H1 (cell line): ENCODE results near the gene ADIPOR1. TPM values are rescaled to one million over a fixed set of nuclear protein-coding genes. Genes with fewer than 3 reads are reported as not detected.

Experiments used
- CTCF ChIA-PET: fragments of 300-600 bp; sonication (Branson Sonifier 250); formaldehyde crosslinking; loops from one replicate; lab custom pipeline; 2021; ENCODE audit not compliant: partially characterized antibody; lab: Charles Lee
- POLR2A ChIA-PET: fragments of 300-600 bp; sonication (Branson Sonifier 250); formaldehyde crosslinking; loops from one replicate; lab custom pipeline; 2021; ENCODE audit warnings: inconsistent platforms; ENCODE audit not compliant: partially characterized antibody; lab: Charles Lee
- DNase-seq, 2 experiments: peaks; one replicate each; pipeline versions ENCODE4 v3.0.0 to v3.0.0-alpha.2; 2010 to 2022; ENCODE audit warnings: low spot score in 2 of 2, low read depth in 1 of 2, mixed read lengths in 1 of 2
- FAIRE-seq: peaks from 2 replicates; lab custom pipeline; 2011; peaks lifted over from hg19 to GRCh38; lab: Jason Lieb, UNC
- H2AFZ ChIP-seq: 2 replicates; pipeline ENCODE4 v1.8.1; 2012; ENCODE audit warnings: low read length, inconsistent platforms
- H2AK5ac ChIP-seq: 2 replicates; pipeline ENCODE4 v1.6.1; 2013; ENCODE audit warnings: low read depth, low read length
- H2BK120ac ChIP-seq: replicated peaks from 2 replicates; pipeline ENCODE3; 2013; ENCODE audit warnings: low read depth, low read length, inconsistent platforms
- H2BK12ac ChIP-seq: 2 replicates; pipeline ENCODE4 v1.6.1; 2013; ENCODE audit warnings: low read depth, low read length
- H2BK15ac ChIP-seq: 2 replicates; pipeline ENCODE4 v1.6.1; 2013; ENCODE audit warnings: low read length
- H2BK20ac ChIP-seq: 2 replicates; pipeline ENCODE4 v1.6.1; 2013; ENCODE audit warnings: low read length
- H2BK5ac ChIP-seq: 2 replicates; pipeline ENCODE4 v1.6.1; 2013; ENCODE audit warnings: low read depth, low read length
- H3K14ac ChIP-seq: 2 replicates; pipeline ENCODE4 v1.6.1; 2013; ENCODE audit warnings: inconsistent platforms; ENCODE audit not compliant: insufficient read length
- H3K18ac ChIP-seq: 2 replicates; pipeline ENCODE4 v1.6.1; 2013; ENCODE audit warnings: low read length; ENCODE audit errors: extremely low read depth
- H3K23ac ChIP-seq: 2 replicates; pipeline ENCODE4 v1.6.1; 2013; ENCODE audit warnings: inconsistent platforms; ENCODE audit not compliant: insufficient read length
- H3K23me2 ChIP-seq: 2 replicates; pipeline ENCODE4 v1.6.1; 2013; ENCODE audit warnings: low read depth, low read length
- H3K27ac ChIP-seq: 2 replicates; pipeline ENCODE4 v1.6.1; 2011; ENCODE audit warnings: low read depth, low read length, inconsistent platforms
- H3K27me3 ChIP-seq, 4 experiments: replicated peaks in 1 of 4; 1 replicate in 1 of 4; 2 replicates in 3 of 4; pipeline versions ENCODE4 v1.6.1 to v1.8.1; 2011 to 2013; ENCODE audit warnings: low read length in 3 of 4, mild to moderate bottlenecking in 3 of 4, inconsistent platforms in 2 of 4, mixed read lengths in 2 of 4, moderate library complexity in 1 of 4; ENCODE audit not compliant: control insufficient read depth in 3 of 4, insufficient read depth in 3 of 4; ENCODE audit errors: extremely low read depth in 1 of 4
- H3K36me3 ChIP-seq, 4 experiments: 2 replicates each; pipeline versions ENCODE4 v1.6.1 to v1.8.1; 2011 to 2013; ENCODE audit warnings: mild to moderate bottlenecking in 4 of 4, low read length in 3 of 4, moderate library complexity in 2 of 4, control low read depth in 1 of 4, inconsistent platforms in 1 of 4; ENCODE audit not compliant: insufficient read depth in 4 of 4, control insufficient read depth in 2 of 4
- H3K4ac ChIP-seq: replicated peaks from 2 replicates; pipeline ENCODE3; 2013; ENCODE audit warnings: low read length, low read depth, mixed read lengths, inconsistent platforms; ENCODE audit not compliant: insufficient read length
- H3K4me1 ChIP-seq, 4 experiments: replicated peaks in 1 of 4; 1 replicate in 1 of 4; 2 replicates in 3 of 4; pipeline versions ENCODE4 v1.6.1 to v1.8.1; 2011 to 2013; ENCODE audit warnings: low read length in 3 of 4, inconsistent platforms in 2 of 4, mixed read lengths in 1 of 4; ENCODE audit not compliant: insufficient read depth in 4 of 4, control insufficient read depth in 3 of 4
- H3K4me2 ChIP-seq, 2 experiments: 2 replicates each; pipeline versions ENCODE4 v1.6.1 to v1.8.1; 2011 to 2013; ENCODE audit warnings: low read depth in 2 of 2, low read length in 2 of 2, control low read depth in 1 of 2, inconsistent platforms in 1 of 2, mild to moderate bottlenecking in 1 of 2; ENCODE audit not compliant: insufficient read depth in 1 of 2
- H3K4me3 ChIP-seq, 4 experiments: fragments of 200-600, 300-600 bp in 1 of 4; sonication (generic), shearing (Covaris generic), sonication (Bioruptor Twin) in 1 of 4; 2 replicates each; pipeline versions ENCODE4 v1.5.1 to v1.8.1; 2011 to 2016; ENCODE audit warnings: low read length in 4 of 4, low read depth in 3 of 4, control low read depth in 2 of 4, inconsistent platforms in 2 of 4, mild to moderate bottlenecking in 2 of 4, mixed read lengths in 1 of 4, moderate library complexity in 1 of 4; ENCODE audit not compliant: insufficient read depth in 2 of 4; ENCODE audit errors: extremely low read depth in 1 of 4
- H3K56ac ChIP-seq: replicated peaks from 2 replicates; pipeline ENCODE3; 2013; ENCODE audit warnings: low read depth, mild to moderate bottlenecking, mixed read lengths, low read length, inconsistent platforms; ENCODE audit not compliant: insufficient read length
- H3K79me1 ChIP-seq: 2 replicates; pipeline ENCODE4 v1.6.1; 2013; ENCODE audit warnings: low read depth, low read length, control low read depth
- H3K79me2 ChIP-seq, 2 experiments: 2 replicates each; pipeline versions ENCODE4 v1.6.1 to v1.8.1; 2012 to 2013; ENCODE audit warnings: low read length in 2 of 2, mild to moderate bottlenecking in 2 of 2, inconsistent platforms in 1 of 2; ENCODE audit not compliant: insufficient read depth in 2 of 2, control insufficient read depth in 1 of 2
- H3K9ac ChIP-seq, 4 experiments: replicated peaks in 1 of 4; 1 replicate in 1 of 4; 2 replicates in 3 of 4; pipeline versions ENCODE4 v1.6.1 to v1.8.1; 2011 to 2013; ENCODE audit warnings: low read depth in 3 of 4, low read length in 3 of 4, control low read depth in 2 of 4, mild to moderate bottlenecking in 2 of 4, moderate library complexity in 2 of 4, inconsistent platforms in 1 of 4; ENCODE audit errors: extremely low read depth in 1 of 4
- H3K9me3 ChIP-seq, 2 experiments: 2 replicates each; pipeline versions ENCODE4 v1.6.1 to v1.8.1; 2012 to 2013; ENCODE audit warnings: mild to moderate bottlenecking in 2 of 2, moderate library complexity in 2 of 2, control low read depth in 1 of 2, inconsistent platforms in 1 of 2, low read depth in 1 of 2, low read length in 1 of 2, mixed read lengths in 1 of 2; ENCODE audit not compliant: insufficient read depth in 2 of 2
- H4K20me1 ChIP-seq, 2 experiments: replicated peaks in 1 of 2; 2 replicates each; pipeline versions ENCODE3 to v1.8.1; 2011 to 2013; ENCODE audit warnings: inconsistent platforms in 2 of 2, low read length in 2 of 2, mild to moderate bottlenecking in 1 of 2; ENCODE audit not compliant: insufficient read depth in 2 of 2, control insufficient read depth in 1 of 2
- H4K5ac ChIP-seq: 2 replicates; pipeline ENCODE4 v1.6.1; 2013; ENCODE audit warnings: low read length, low read depth, mixed read lengths, inconsistent platforms; ENCODE audit not compliant: insufficient read length
- H4K8ac ChIP-seq: 2 replicates; pipeline ENCODE4 v1.8.0; 2013; ENCODE audit warnings: mild to moderate bottlenecking, moderate library complexity, low read length, inconsistent platforms; ENCODE audit not compliant: insufficient read depth; ENCODE audit errors: extremely low read depth
- H4K91ac ChIP-seq: replicated peaks from 2 replicates; pipeline ENCODE3; 2013; ENCODE audit warnings: low read length, mixed read lengths, inconsistent platforms; ENCODE audit not compliant: insufficient read length
- CHD2 ChIP-seq: IDR thresholded peaks from 2 replicates; pipeline ENCODE4 v1.6.1; 2012; ENCODE audit warnings: low read length, improper control_type of control experiment
- CTBP2 ChIP-seq: IDR thresholded peaks from 2 replicates; pipeline ENCODE4 v1.7.0; 2011; ENCODE audit warnings: borderline replicate concordance, mild to moderate bottlenecking, moderate library complexity, mixed read lengths, low read length; ENCODE audit not compliant: insufficient read depth, insufficient read length
- E2F6 ChIP-seq: IDR thresholded peaks from 2 replicates; pipeline ENCODE4 v1.6.1; 2012; ENCODE audit warnings: inconsistent platforms
- EGR1 ChIP-seq: IDR thresholded peaks from 2 replicates; pipeline ENCODE4 v1.6.1; 2011; ENCODE audit warnings: low read depth, low read length, borderline replicate concordance
- FOSL1 ChIP-seq: IDR thresholded peaks from 2 replicates; pipeline ENCODE4 v1.6.1; 2011; ENCODE audit warnings: mild to moderate bottlenecking, low read depth, low read length, moderate library complexity; ENCODE audit not compliant: insufficient read depth
- JUN ChIP-seq: IDR thresholded peaks from 2 replicates; pipeline ENCODE4 v1.6.1; 2011; ENCODE audit warnings: low read depth, mild to moderate bottlenecking, improper control_type of control experiment, low read length
- JUND ChIP-seq: IDR thresholded peaks from 2 replicates; pipeline ENCODE4 v1.6.1; 2011; ENCODE audit warnings: mild to moderate bottlenecking, improper control_type of control experiment, low read length
- MAFK ChIP-seq: IDR thresholded peaks from 2 replicates; pipeline ENCODE4 v1.6.1; 2012; ENCODE audit warnings: low read depth, mild to moderate bottlenecking, improper control_type of control experiment, low read length
- SAP30 ChIP-seq: fragments of 300-600 bp; sonication (generic); IDR thresholded peaks from 2 replicates; pipeline ENCODE4 v1.7.1; 2012; ENCODE audit warnings: low read length, moderate library complexity, mild to moderate bottlenecking, inconsistent platforms; ENCODE audit not compliant: insufficient read depth, insufficient replicate concordance
- SIRT6 ChIP-seq: IDR thresholded peaks from one replicate; pipeline ENCODE4 v1.7.1; 2012; ENCODE audit warnings: low read length, inconsistent platforms
- WGBS, 2 experiments: shearing (Covaris generic) in 1 of 2; methylation state at CpG; one replicate each; pipeline versions ENCODE4 v1.1.6 to v1.1.7; 2013 to 2015; ENCODE audit warnings: low lambda C conversion rate in 2 of 2, mixed read lengths in 2 of 2, inconsistent platforms in 1 of 2, low coverage in 1 of 2, missing lambda C conversion rate in 1 of 2; ENCODE audit not compliant: insufficient replicate concordance in 2 of 2, insufficient coverage in 1 of 2, insufficient read length in 1 of 2; ENCODE audit errors: extremely low coverage in 1 of 2, missing lambda C conversion rate in 1 of 2; 5-methylcytosine and 5-hydroxymethylcytosine counted together
- polyA plus RNA-seq, 7 experiments: library from polyadenylated mRNA; depleted of rRNA in 3 of 7; stranded (reverse) in 5 of 7; unstranded in 2 of 7; fragments of >200 nt in 5 of 7; fragments of 200-250 nt in 2 of 7; gene quantifications; 1 replicate in 5 of 7; 2 replicates in 1 of 7; 4 replicates in 1 of 7; pipeline versions ENCODE4 v1.2.1 to v1.2.3, GENCODE V29; 2011 to 2013; ENCODE audit warnings: missing spikeins in 2 of 7, mixed read lengths in 2 of 7
- total RNA-seq: library from RNA; stranded (reverse); fragmentation: NEBNext Ultra II Directional; extraction: Animal tissue kit (Norgen Biotek cat#: 25700); gene quantifications from 2 replicates; pipeline ENCODE4 v1.2.1, GENCODE V29; 2021
- TF ChIP-seq, protein P1 (sequence below): IDR thresholded peaks from 2 replicates; pipeline ENCODE4 v1.6.1; 2012; ENCODE audit warnings: inconsistent platforms

Gene ADIPOR1
- total and polyA plus RNA-seq, 2 of the 8 experiments (the other 6 are each of a cell fraction or from before 2014, with no cell fraction given) = 69.8 to 118 TPM

GRCh38 chr1:203000217-203000944 is 42.3 kb upstream of the ADIPOR1 start:
- TF ChIP-seq FOSL1 (no peak), SIRT6 (no peak), E2F6 (no peak), EGR1 (no peak), CHD2 (no peak), JUN (no peak), SAP30 (no peak), MAFK (no peak), JUND (no peak), CTBP2 (no peak)
- TF ChIP-seq, protein P1, sequence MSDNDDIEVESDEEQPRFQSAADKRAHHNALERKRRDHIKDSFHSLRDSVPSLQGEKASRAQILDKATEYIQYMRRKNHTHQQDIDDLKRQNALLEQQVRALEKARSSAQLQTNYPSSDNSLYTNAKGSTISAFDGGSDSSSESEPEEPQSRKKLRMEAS = no peak
- DNase-seq = no peak
- H3K18ac ChIP-seq = no peak overlapping the region
- no peak overlapping the region for H4K91ac ChIP-seq
- CTCF ChIA-PET = interaction anchor here (0.7 to 6.0 kb wide), 16 partner anchors 8 to 268 kb away, joined by 3 to 43 read pairs (median 8); partner anchors contain the start of gene TMEM183A
- no peak overlapping the region for H3K27ac ChIP-seq
- no peak overlapping the region for H2BK12ac ChIP-seq
- H2BK15ac ChIP-seq = no peak overlapping the region
- no peaks in the 10 kb centered on the region for H3K9me3 ChIP-seq
- H3K79me1 ChIP-seq = no peaks in the 10 kb centered on the region
- H2BK120ac ChIP-seq = no peak overlapping the region
- H3K4ac ChIP-seq = no peak overlapping the region
- no peak overlapping the region for H3K14ac ChIP-seq
- H4K5ac ChIP-seq = no peak overlapping the region
- no peak for FAIRE-seq
- no peak overlapping the region for H3K4me3 ChIP-seq
- H4K20me1 ChIP-seq = no peaks in the 10 kb centered on the region
- no peak overlapping the region for H3K23ac ChIP-seq
- no peak overlapping the region for H3K56ac ChIP-seq
- 88% methylated on average over 3 of the region's 3 CpGs; no CpG with 5 or more reads in 1 of the 2 experiments for WGBS, 2 experiments
- H3K4me2 ChIP-seq = no peak overlapping the region
- POLR2A ChIA-PET = no interaction called here
- H2BK20ac ChIP-seq = no peak overlapping the region
- no peak overlapping the region for H4K8ac ChIP-seq
- H2BK5ac ChIP-seq = no peak overlapping the region
- no peaks in the 10 kb centered on the region for H3K36me3 ChIP-seq
- no peaks in the 10 kb centered on the region for H3K23me2 ChIP-seq
- no peak overlapping the region for H2AFZ ChIP-seq
- no peak overlapping the region for H2AK5ac ChIP-seq
- no peaks in the 10 kb centered on the region for H3K79me2 ChIP-seq
- 0 out of 7 replicates have a peak, but pooled peaks cover 0 to 2% (median 0%) of the 10 kb centered on the region in 4 experiments for H3K4me1 ChIP-seq
- peak overlapping the region in 1 of 4 experiments; percentile 39; a peak in 1 of 7 replicates for H3K9ac ChIP-seq
- no peaks in the 10 kb centered on the region for H3K27me3 ChIP-seq
